HepG2 (cell line): ENCODE data around the gene RASD1. TPM values are rescaled to one million over a fixed set of nuclear protein-coding genes. Genes with fewer than 3 reads are reported as not detected.
A peak's percentile ranks its signal among the peaks of the same experiment; 100 is the strongest.

Source experiments
- BRD4 ChIP-seq: sonication (generic); formaldehyde crosslinking; IDR thresholded peaks from 2 replicates; pipeline ENCODE4 v1.4.0; 2020; ENCODE audit warnings: missing genetic modification reagents
- CBFB ChIP-seq: sonication (generic); formaldehyde crosslinking; IDR thresholded peaks from 2 replicates; pipeline ENCODE4 v1.4.0; 2020; ENCODE audit warnings: missing genetic modification reagents
- FOXK1 ChIP-seq: sonication (generic); formaldehyde crosslinking; IDR thresholded peaks from 2 replicates; pipeline ENCODE4 v1.4.0; 2020; ENCODE audit warnings: low read depth, missing genetic modification reagents, borderline replicate concordance
- HNRNPH1 ChIP-seq: fragments of 200-400 bp; formaldehyde crosslinking; optimal IDR thresholded peaks from 2 replicates; pipeline ENCODE3; 2017; ENCODE audit warnings: mild to moderate bottlenecking, low read depth, low read length
- LRRFIP1 ChIP-seq: sonication (generic); formaldehyde crosslinking; conservative IDR thresholded peaks from 2 replicates; pipeline ENCODE4 v1.4.0; 2020; ENCODE audit warnings: missing genetic modification reagents
- MTERF4 ChIP-seq: sonication (generic); formaldehyde crosslinking; IDR thresholded peaks from 2 replicates; pipeline ENCODE4 v1.8.0; 2023; ENCODE audit warnings: mild to moderate bottlenecking, missing genetic modification reagents
- PAF1 ChIP-seq: IDR thresholded peaks from 2 replicates; pipeline ENCODE4 v1.6.1; 2016; ENCODE audit warnings: missing genetic modification reagents, missing compliant biosample characterization
- POLR2AphosphoS5 ChIP-seq: IDR thresholded peaks from 2 replicates; pipeline ENCODE4 v1.6.1; 2012; ENCODE audit warnings: low read depth, low read length
- RERE ChIP-seq: IDR thresholded peaks from 2 replicates; pipeline ENCODE4 v1.6.1; 2016; ENCODE audit warnings: low read depth, missing genetic modification reagents, missing compliant biosample characterization
- SALL1 ChIP-seq: sonication (generic); formaldehyde crosslinking; IDR thresholded peaks from 2 replicates; pipeline ENCODE4 v1.8.0; 2022; ENCODE audit warnings: mild to moderate bottlenecking, missing genetic modification reagents
- SAP130 ChIP-seq: IDR thresholded peaks from 2 replicates; pipeline ENCODE4 v1.6.1; 2016; ENCODE audit warnings: low read depth
- SPEN ChIP-seq: sonication (generic); formaldehyde crosslinking; IDR thresholded peaks from 2 replicates; pipeline ENCODE4 v1.5.1; 2020; ENCODE audit warnings: low read depth, mild to moderate bottlenecking, missing genetic modification reagents
- ZBTB38 ChIP-seq: sonication (generic); formaldehyde crosslinking; IDR thresholded peaks from 2 replicates; pipeline ENCODE4 v1.5.1; 2020; ENCODE audit warnings: mild to moderate bottlenecking, missing genetic modification reagents
- ZC3H4 ChIP-seq: sonication (generic); formaldehyde crosslinking; IDR thresholded peaks from 2 replicates; pipeline ENCODE4 v1.4.0; 2020; ENCODE audit warnings: missing genetic modification reagents, borderline replicate concordance
- ZNF362 ChIP-seq: sonication (generic); formaldehyde crosslinking; IDR thresholded peaks from 2 replicates; pipeline ENCODE4 v1.4.0; 2020; ENCODE audit warnings: missing genetic modification reagents, mild to moderate bottlenecking, borderline replicate concordance
- ZNF556 ChIP-seq: sonication (generic); formaldehyde crosslinking; IDR thresholded peaks from 2 replicates; pipeline ENCODE4 v1.4.0; 2020; ENCODE audit warnings: mild to moderate bottlenecking, missing genetic modification reagents, borderline replicate concordance
- ZNF883 ChIP-seq: sonication (generic); formaldehyde crosslinking; IDR thresholded peaks from 2 replicates; pipeline ENCODE4 v1.5.1; 2020; ENCODE audit warnings: mild to moderate bottlenecking, missing genetic modification reagents; ENCODE audit errors: not compliant biosample characterization
- polyA plus RNA-seq, 8 experiments: library from polyadenylated mRNA; depleted of rRNA in 3 of 8; stranded (reverse) in 7 of 8; unstranded in 1 of 8; fragments of >200 nt; fragmentation: Illumina TruSeq in 4 of 8; extraction: Trizol in 4 of 8; gene quantifications; 2 replicates each; pipeline versions ENCODE4 v1.2.1 to v1.2.3, GENCODE V29; 2011 to 2016; ENCODE audit warnings: low read depth in 4 of 8, missing spikeins in 1 of 8, mixed read lengths in 1 of 8; ENCODE audit not compliant: insufficient read depth in 1 of 8
- total RNA-seq, 5 experiments: library from RNA; depleted of rRNA; stranded (reverse); fragments of >200 nt; fragmentation: Illumina TruSeq; extraction: Trizol; gene quantifications; 2 replicates each; pipeline ENCODE4 v1.2.3, GENCODE V29; 2016; ENCODE audit warnings: low read depth in 1 of 5

The RASD1 gene
- total and polyA plus RNA-seq, 2 of the 13 experiments (the other 11 are each of a cell fraction or from before 2014, with no cell fraction given) = 1.6 to 4.2 TPM

- no peak for TF ChIP-seq RERE (CRISPR knock-in tag)
- TF ChIP-seq PAF1 = no peak
- no peak for TF ChIP-seq HNRNPH1
- TF ChIP-seq CBFB (CRISPR knock-in tag) = no peak
- TF ChIP-seq ZNF883 (CRISPR knock-in tag) = no peak
- no peak for TF ChIP-seq ZNF362 (CRISPR knock-in tag)
- no peak for TF ChIP-seq SAP130 (CRISPR knock-in tag)
- TF ChIP-seq ZC3H4 = no peak
- TF ChIP-seq MTERF4 (CRISPR knock-in tag) = no peak
- TF ChIP-seq LRRFIP1 (CRISPR knock-in tag) = no peak
- TF ChIP-seq SPEN (CRISPR knock-in tag) = no peak
- peak; percentile 54 for TF ChIP-seq SALL1
- TF ChIP-seq ZBTB38 = no peak
- no peak for TF ChIP-seq FOXK1 (CRISPR knock-in tag)
- no peak for TF ChIP-seq BRD4 (CRISPR knock-in tag)
- no peak for TF ChIP-seq ZNF556
- no peak for TF ChIP-seq POLR2AphosphoS5
Measured at GRCh38 chr17:17528696-17529652, 32.8 kb upstream of the RASD1 start (continued).
